Breast epithelium (tissue), 3 donors: Measurements from ENCODE around the gene TINCR.

Source experiments
- POLR2A ChIP-seq: fragments of 450-650 bp; IDR thresholded peaks from one replicate; pipeline ENCODE4 v1.6.1; 2016; ENCODE audit warnings: antibody characterized with exemption, mild to moderate bottlenecking, moderate library complexity
- POLR2AphosphoS5 ChIP-seq, 3 donors: sonication (generic); formaldehyde crosslinking; IDR thresholded peaks; one replicate each; pipeline ENCODE4 v1.6.1; 2017; ENCODE audit warnings: antibody characterized with exemption in 3 of 3
- TF ChIP-seq, protein P1 (sequence below), 3 donors: fragments of 450-650 bp; IDR thresholded peaks; one replicate each; pipeline ENCODE4 v1.5.1; 2016 to 2017; ENCODE audit warnings: antibody characterized with exemption in 3 of 3, mild to moderate bottlenecking in 3 of 3, moderate library complexity in 3 of 3

DNA sequence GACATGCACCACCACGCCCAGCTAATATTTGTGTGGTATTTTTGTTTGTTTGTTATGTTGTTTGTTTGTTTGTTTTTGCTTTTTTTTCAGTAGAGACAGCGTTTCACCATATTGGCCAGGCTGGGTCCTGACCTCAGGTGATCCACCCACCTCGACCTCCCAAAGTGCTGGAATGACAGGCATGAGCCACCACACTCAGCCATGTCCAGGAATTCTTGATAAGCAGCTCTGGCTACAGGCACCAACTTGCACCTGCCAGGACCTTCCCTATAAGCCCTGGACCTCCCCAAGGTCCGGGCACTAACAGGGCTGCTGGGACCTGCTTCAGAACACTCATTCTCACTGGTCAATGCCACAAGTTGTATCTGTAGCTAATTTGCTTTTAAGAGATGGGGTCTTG lies 48.7 kb downstream of the TINCR start:
- TF ChIP-seq, protein P1, sequence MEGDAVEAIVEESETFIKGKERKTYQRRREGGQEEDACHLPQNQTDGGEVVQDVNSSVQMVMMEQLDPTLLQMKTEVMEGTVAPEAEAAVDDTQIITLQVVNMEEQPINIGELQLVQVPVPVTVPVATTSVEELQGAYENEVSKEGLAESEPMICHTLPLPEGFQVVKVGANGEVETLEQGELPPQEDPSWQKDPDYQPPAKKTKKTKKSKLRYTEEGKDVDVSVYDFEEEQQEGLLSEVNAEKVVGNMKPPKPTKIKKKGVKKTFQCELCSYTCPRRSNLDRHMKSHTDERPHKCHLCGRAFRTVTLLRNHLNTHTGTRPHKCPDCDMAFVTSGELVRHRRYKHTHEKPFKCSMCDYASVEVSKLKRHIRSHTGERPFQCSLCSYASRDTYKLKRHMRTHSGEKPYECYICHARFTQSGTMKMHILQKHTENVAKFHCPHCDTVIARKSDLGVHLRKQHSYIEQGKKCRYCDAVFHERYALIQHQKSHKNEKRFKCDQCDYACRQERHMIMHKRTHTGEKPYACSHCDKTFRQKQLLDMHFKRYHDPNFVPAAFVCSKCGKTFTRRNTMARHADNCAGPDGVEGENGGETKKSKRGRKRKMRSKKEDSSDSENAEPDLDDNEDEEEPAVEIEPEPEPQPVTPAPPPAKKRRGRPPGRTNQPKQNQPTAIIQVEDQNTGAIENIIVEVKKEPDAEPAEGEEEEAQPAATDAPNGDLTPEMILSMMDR (IDR thresholded peaks at IDR 0.05), result no peak
- TF ChIP-seq POLR2AphosphoS5 (IDR thresholded peaks at IDR 0.05) (no peak), POLR2A (no peak)
